Muscle of leg (tissue), 11 donors: ENCODE results near the gene CA5A. TPM values are rescaled to one million over a fixed set of nuclear protein-coding genes. Genes with fewer than 3 reads are reported as not detected.

Experiments
- DNase-seq: peaks from one replicate; pipeline ENCODE4 v3.0.0; 2013
- H3K27ac ChIP-seq: one replicate; pipeline ENCODE4 v1.5.1; 2013; ENCODE audit warnings: mild to moderate bottlenecking, low read length, control low read depth
- H3K27me3 ChIP-seq: one replicate; pipeline ENCODE4 v1.6.1; 2013; ENCODE audit warnings: low read length; ENCODE audit not compliant: control insufficient read depth, insufficient read depth
- H3K36me3 ChIP-seq: one replicate; pipeline ENCODE4 v1.6.1; 2013; ENCODE audit warnings: low read length; ENCODE audit not compliant: control insufficient read depth, insufficient read depth
- H3K4me1 ChIP-seq: one replicate; pipeline ENCODE4 v1.6.1; 2013; ENCODE audit warnings: low read length; ENCODE audit not compliant: control insufficient read depth, insufficient read depth
- H3K4me3 ChIP-seq: one replicate; pipeline ENCODE4 v1.5.1; 2013; ENCODE audit warnings: low read length, control low read depth
- H3K9me3 ChIP-seq: replicated peaks from 2 replicates; pipeline ENCODE4 v1.6.1; 2013; ENCODE audit warnings: low read depth, low read length; ENCODE audit not compliant: control insufficient read depth
- WGBS: methylation state at CpG from one replicate; pipeline ENCODE4 v1.1.5; 2013; ENCODE audit warnings: missing lambda C conversion rate; ENCODE audit not compliant: insufficient coverage; 5-methylcytosine and 5-hydroxymethylcytosine counted together
- polyA plus RNA-seq, 8 donors: library from polyadenylated mRNA; unstranded; fragments of 120-200 nt; gene quantifications; one replicate each; pipeline versions ENCODE4 v1.2.1 to v1.2.3, GENCODE V29; 2013; ENCODE audit warnings: inconsistent platforms in 1 of 8, low replicate concordance in 1 of 8; ENCODE audit not compliant: insufficient read length in 8 of 8, insufficient read depth in 1 of 8
- total RNA-seq: library from RNA; stranded (reverse); fragments of 120-200 nt; gene quantifications from one replicate; pipeline ENCODE4 v1.2.4, GENCODE V29; 2013

CA5A gene
- total and polyA plus RNA-seq, 9 donors = 0.03 to 0.26 (median 0.06) TPM; not detected in 3

- Histone ChIP-seq H3K4me1 (peaks cover 66% of the 10 kb centered on the region), H3K27ac (no peak overlapping the region), H3K4me3 (no peak overlapping the region), H3K27me3 (no peaks in the 10 kb centered on the region), H3K36me3 (peaks cover 6% of the 10 kb centered on the region), H3K9me3 (no peaks in the 10 kb centered on the region)
- WGBS = 80% methylated on average over 13 of the region's 13 CpGs
- DNase-seq = no peak
Measured at GRCh38 chr16:87844809-87845208, 91.5 kb downstream of the CA5A start.

GRCh38 chr16:87844120-87844733 is 92.1 kb downstream of the CA5A start:
- no peaks in the 10 kb centered on the region for H3K27me3 ChIP-seq
- 42% methylated on average over 27 of the region's 30 CpGs for WGBS
- H3K27ac ChIP-seq = no peak overlapping the region
- no peaks in the 10 kb centered on the region for H3K9me3 ChIP-seq
- no peak overlapping the region for H3K4me3 ChIP-seq
- peaks cover 6% of the 10 kb centered on the region for H3K36me3 ChIP-seq
- no peak for DNase-seq
- H3K4me1 ChIP-seq = peaks cover 65% of the 10 kb centered on the region

GRCh38 chr16:87843678-87844105 is 92.6 kb downstream of the CA5A start:
- Histone ChIP-seq H3K4me3 (no peak overlapping the region), H3K36me3 (peaks cover 6% of the 10 kb centered on the region), H3K27ac (no peak overlapping the region), H3K4me1 (peaks cover 65% of the 10 kb centered on the region), H3K9me3 (no peaks in the 10 kb centered on the region), H3K27me3 (no peaks in the 10 kb centered on the region)
- no peak for DNase-seq
- 80% methylated on average over 6 of the region's 17 CpGs for WGBS

- Histone ChIP-seq H3K36me3 (peaks cover 3% of the 10 kb centered on the region), H3K9me3 (no peaks in the 10 kb centered on the region), H3K4me3 (no peak overlapping the region), H3K27ac (no peak overlapping the region), H3K4me1 (peaks cover 51% of the 10 kb centered on the region), H3K27me3 (no peaks in the 10 kb centered on the region)
- DNase-seq = no peak
- 73% methylated on average over 16 of the region's 17 CpGs for WGBS
Measured at GRCh38 chr16:87842209-87842869, 94.0 kb downstream of the CA5A start.

- DNase-seq = no peak
- no peaks in the 10 kb centered on the region for H3K9me3 ChIP-seq
- peaks cover 49% of the 10 kb centered on the region for H3K4me1 ChIP-seq
- WGBS = 88% methylated on average over 16 of the region's 22 CpGs
- no peak overlapping the region for H3K27ac ChIP-seq
- no peaks in the 10 kb centered on the region for H3K27me3 ChIP-seq
- H3K4me3 ChIP-seq = no peak overlapping the region
- peaks cover 9% of the 10 kb centered on the region for H3K36me3 ChIP-seq
Measured at GRCh38 chr16:87841340-87842208, 94.8 kb downstream of the CA5A start.

GRCh38 chr16:87840271-87840978 is 95.9 kb downstream of the CA5A start:
- DNase-seq = no peak
- no peak overlapping the region for H3K27ac ChIP-seq
- peaks cover 13% of the 10 kb centered on the region for H3K36me3 ChIP-seq
- 60% methylated on average over 23 of the region's 29 CpGs for WGBS
- H3K4me1 ChIP-seq = peaks cover 46% of the 10 kb centered on the region
- H3K4me3 ChIP-seq = no peak overlapping the region
- H3K9me3 ChIP-seq = no peaks in the 10 kb centered on the region
- H3K27me3 ChIP-seq = no peaks in the 10 kb centered on the region

GRCh38 chr16:87839542-87840270 is 96.6 kb downstream of the CA5A start:
- 71% methylated on average over 30 of the region's 34 CpGs for WGBS
- no peaks in the 10 kb centered on the region for H3K9me3 ChIP-seq
- H3K4me1 ChIP-seq = peaks cover 47% of the 10 kb centered on the region
- H3K27ac ChIP-seq = no peak overlapping the region
- DNase-seq = no peak
- H3K27me3 ChIP-seq = no peaks in the 10 kb centered on the region
- peaks cover 13% of the 10 kb centered on the region for H3K36me3 ChIP-seq
- H3K4me3 ChIP-seq = no peak overlapping the region

- no peak overlapping the region for H3K4me3 ChIP-seq
- H3K4me1 ChIP-seq = peaks cover 46% of the 10 kb centered on the region
Measured at GRCh38 chr16:87838643-87839541, 97.4 kb downstream of the CA5A start.

More at GRCh38 chr16:87838643-87839541, 97.4 kb downstream of the CA5A start:
- no peak for DNase-seq
- Histone ChIP-seq H3K9me3 (no peaks in the 10 kb centered on the region), H3K27me3 (no peaks in the 10 kb centered on the region), H3K36me3 (peaks cover 13% of the 10 kb centered on the region), H3K27ac (no peak overlapping the region)
- 91% methylated on average over 19 of the region's 27 CpGs for WGBS
